ENCODE results near the gene DSTYK.

DSTYK gene

GRCh38 chr1:205256951-205257625 is 45.6 kb upstream of the DSTYK start:
- no peak overlapping the region for H3K4me3 ChIP-seq (ENCODE audit: low read length)
- no peak for TF ChIP-seq CTCF (IDR thresholded peaks at IDR 0.05; ENCODE audit: insufficient read depth, low read depth, low read length, missing control alignments)
- DNase-seq (ENCODE audit: low read depth), result no peak

DNA sequence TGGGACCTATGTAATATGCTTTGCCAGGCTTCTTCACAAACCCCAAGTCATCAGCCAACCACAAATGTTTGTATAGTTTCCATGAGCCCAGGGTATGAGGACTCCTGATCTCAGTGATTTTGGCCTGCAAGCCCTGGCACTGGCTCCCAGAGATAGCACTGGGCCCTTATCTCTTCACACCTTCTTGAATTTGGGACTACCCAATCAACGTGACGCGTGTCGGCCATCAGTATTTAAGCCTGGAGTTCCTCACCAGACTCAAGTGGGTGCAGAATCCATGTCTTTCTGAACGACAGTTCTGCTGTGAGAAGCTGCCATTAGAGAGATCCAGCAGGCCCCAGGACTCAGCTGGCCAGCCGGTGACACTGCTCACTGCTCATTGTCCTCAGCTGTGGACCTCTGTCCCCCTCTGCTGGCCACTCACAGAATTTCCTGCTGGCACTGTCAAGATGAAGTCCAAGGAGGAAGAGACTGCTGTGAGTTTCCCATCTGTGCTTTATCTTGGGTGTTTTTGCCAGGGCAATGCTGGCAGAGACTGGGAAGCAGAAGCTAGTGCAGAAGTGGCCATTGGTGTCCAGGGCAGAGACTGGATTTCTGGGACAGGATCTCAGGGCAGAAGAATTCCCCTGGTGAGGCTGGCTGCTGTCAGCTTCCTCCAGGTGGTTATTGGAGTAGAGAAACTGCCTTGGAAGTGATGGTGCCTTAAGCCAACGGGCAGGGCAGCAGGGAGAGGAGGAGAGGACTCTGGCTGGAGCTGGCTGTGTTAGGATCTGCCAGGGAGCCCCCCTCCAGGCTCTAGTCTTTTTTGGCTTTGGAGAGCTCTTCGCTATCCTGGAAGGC is 44.7 kb upstream of the DSTYK start:
- peak; percentile 84 for DNase-seq (ENCODE audit: low read depth)
- peak; percentile 97 for TF ChIP-seq CTCF (IDR thresholded peaks at IDR 0.05; ENCODE audit: insufficient read depth, low read depth, low read length, missing control alignments)
- no peak overlapping the region for H3K4me3 ChIP-seq (ENCODE audit: low read length)

GRCh38 chr1:205251576-205251975 is 40.1 kb upstream of the DSTYK start:
- peak; percentile 51 for DNase-seq (ENCODE audit: low read depth)
- TF ChIP-seq CTCF (IDR thresholded peaks at IDR 0.05; ENCODE audit: insufficient read depth, low read depth, low read length, missing control alignments), result no peak
- no peak overlapping the region for H3K4me3 ChIP-seq (ENCODE audit: low read length)

GRCh38 chr1:205250699-205251098 is 39.2 kb upstream of the DSTYK start:
- TF ChIP-seq CTCF (IDR thresholded peaks at IDR 0.05; ENCODE audit: insufficient read depth, low read depth, low read length, missing control alignments), result no peak
- DNase-seq (ENCODE audit: low read depth), result no peak
- no peak overlapping the region for H3K4me3 ChIP-seq (ENCODE audit: low read length)

DNA sequence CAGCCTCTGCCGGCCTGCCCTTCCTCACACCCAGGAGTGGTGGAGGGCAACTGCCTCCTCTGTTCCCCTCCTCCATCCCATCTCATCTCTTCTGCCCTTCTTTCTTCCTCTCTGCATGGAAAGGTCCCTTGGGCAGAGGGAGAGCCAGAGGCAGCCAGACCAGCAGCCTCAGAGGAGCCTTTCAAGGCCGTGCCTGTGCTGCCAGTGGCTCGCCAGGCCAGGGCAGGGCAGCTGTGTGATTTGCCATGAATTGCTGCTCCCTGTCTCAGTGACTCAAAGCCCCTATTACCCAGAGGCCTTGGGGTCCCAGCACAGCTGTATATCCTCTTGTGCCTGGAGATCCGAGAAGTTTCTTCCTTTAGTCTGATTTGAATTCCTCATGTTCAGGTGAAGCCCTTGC is 38.1 kb upstream of the DSTYK start:
- no peak for DNase-seq (ENCODE audit: low read depth)
- H3K4me3 ChIP-seq (ENCODE audit: low read length), result no peak overlapping the region
- no peak for TF ChIP-seq CTCF (IDR thresholded peaks at IDR 0.05; ENCODE audit: insufficient read depth, low read depth, low read length, missing control alignments)

DNA sequence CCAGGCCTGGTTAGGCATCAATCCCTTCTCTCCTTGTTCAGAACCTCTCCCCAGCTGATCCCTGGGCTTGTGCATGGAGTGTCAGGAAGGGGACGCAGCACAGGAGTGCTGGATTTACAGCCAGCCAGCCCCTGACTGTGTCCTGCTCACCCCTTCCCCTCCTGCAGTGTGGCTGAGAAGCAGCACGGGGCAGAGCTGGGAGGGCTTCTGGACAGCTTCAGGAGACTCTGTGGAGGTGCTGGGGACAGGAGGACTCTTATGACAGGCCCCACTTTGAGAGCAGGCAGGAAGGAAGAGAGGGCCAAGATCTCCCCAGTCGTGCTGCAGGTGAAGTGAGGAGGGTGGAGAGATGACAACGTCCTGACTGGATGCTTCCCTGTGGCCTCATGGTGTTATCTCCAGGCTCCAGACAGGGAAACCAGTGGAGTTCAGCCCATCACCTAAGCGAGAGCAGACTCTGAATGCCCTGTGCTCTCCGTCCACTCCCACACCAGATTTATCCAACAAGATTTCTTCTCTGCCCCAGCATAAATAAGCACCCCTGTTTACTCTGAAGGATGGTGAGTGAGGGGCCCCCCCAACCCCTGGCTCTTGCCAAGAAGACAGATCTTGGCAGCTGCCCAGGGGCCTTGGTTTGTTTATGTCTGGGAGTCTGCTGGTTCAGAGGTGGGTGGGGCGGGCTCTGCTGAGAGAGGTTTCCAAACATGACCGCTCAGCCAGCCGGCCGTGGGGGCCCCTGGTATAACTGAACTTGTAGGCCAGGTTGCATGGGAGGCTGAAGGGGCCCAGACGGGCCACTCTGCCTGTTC is 37.5 kb upstream of the DSTYK start:
- DNase-seq (ENCODE audit: low read depth), result no peak
- no peak overlapping the region for H3K4me3 ChIP-seq (ENCODE audit: low read length)
- TF ChIP-seq CTCF (IDR thresholded peaks at IDR 0.05; ENCODE audit: insufficient read depth, low read depth, low read length, missing control alignments), result no peak
